Thyroid gland (tissue), 4 donors: ENCODE measurements around the gene ARFGAP3.

Experiments
- CTCF ChIP-seq, 6 experiments: fragments of 200-600 bp in 3 of 6; fragments of 450-650 bp in 3 of 6; sonication (generic) in 3 of 6; IDR thresholded peaks; one replicate each; pipeline ENCODE4 v1.5.1; 2016 to 2019; ENCODE audit warnings: antibody characterized with exemption in 6 of 6, mild to moderate bottlenecking in 2 of 6, inconsistent platforms in 1 of 6, moderate library complexity in 1 of 6
- POLR2A ChIP-seq, 2 donors: fragments of 450-650 bp; IDR thresholded peaks; one replicate each; pipeline ENCODE4 v1.6.1; 2017; ENCODE audit warnings: antibody characterized with exemption in 2 of 2, mild to moderate bottlenecking in 2 of 2, moderate library complexity in 1 of 2

- TF ChIP-seq POLR2A (IDR thresholded peaks at IDR 0.05) (no peak), CTCF (IDR thresholded peaks at IDR 0.05) (no peak)
These were observed 15.6 kb downstream of the ARFGAP3 start for GRCh38 chr22:42841444-42841843.
